ENCODE measurements around the gene EPHB1. TPM values are rescaled to one million over a fixed set of nuclear protein-coding genes. Genes with fewer than 3 reads are reported as not detected.

The EPHB1 gene
- total RNA-seq, 4 donors from 2014 or later = 0.08 to 1.1 (median 0.72) TPM

GRCh38 chr3:135191708-135192107, 396.6 kb downstream of the EPHB1 start:
- no peaks in the 10 kb centered on the region for H3K9me3 ChIP-seq
- no peak overlapping the region for H3K27ac ChIP-seq
- no peaks in the 10 kb centered on the region for H3K27me3 ChIP-seq
- intact Hi-C loops (cut with DNase I) = no loop called here
- no peak for TF ChIP-seq POLR2A (IDR thresholded peaks at IDR 0.05)
- TF ChIP-seq CTCF (IDR thresholded peaks at IDR 0.05) = no peak
- H3K36me3 ChIP-seq = no peaks in the 10 kb centered on the region
- WGBS, 2 donors = 42 to 56% methylated on average over 4 of the region's 4 CpGs
- no peak for DNase-seq
- H3K4me1 ChIP-seq = no peaks in the 10 kb centered on the region
- no peak overlapping the region for H3K4me3 ChIP-seq

- Histone ChIP-seq H3K27ac (no peak overlapping the region), H3K4me3 (no peak overlapping the region), H3K4me1 (no peaks in the 10 kb centered on the region), H3K36me3 (no peaks in the 10 kb centered on the region), H3K27me3 (no peaks in the 10 kb centered on the region), H3K9me3 (no peaks in the 10 kb centered on the region)
- WGBS, 2 donors = 33 to 35% methylated on average over 3 of the region's 3 CpGs
- intact Hi-C loops (cut with DNase I) = no loop called here
- TF ChIP-seq CTCF (IDR thresholded peaks at IDR 0.05) (no peak), POLR2A (IDR thresholded peaks at IDR 0.05) (no peak)
- DNase-seq = no peak
These were observed 397.9 kb downstream of the EPHB1 start for GRCh38 chr3:135192929-135193328.

GRCh38 chr3:135197246-135197645, 402.2 kb downstream of the EPHB1 start:
- H3K4me3 ChIP-seq = no peak overlapping the region
- H3K27me3 ChIP-seq = no peaks in the 10 kb centered on the region
- no peaks in the 10 kb centered on the region for H3K9me3 ChIP-seq
- 50 to 59% methylated on average over 3 of the region's 3 CpGs for WGBS, 2 donors
- intact Hi-C loops (cut with DNase I) = no loop called here
- no peak for TF ChIP-seq POLR2A (IDR thresholded peaks at IDR 0.05)
- no peak for TF ChIP-seq CTCF (IDR thresholded peaks at IDR 0.05)
- H3K36me3 ChIP-seq = no peaks in the 10 kb centered on the region
- no peaks in the 10 kb centered on the region for H3K4me1 ChIP-seq
- no peak overlapping the region for H3K27ac ChIP-seq
- no peak for DNase-seq

GRCh38 chr3:135197856-135198255, 402.8 kb downstream of the EPHB1 start:
- no peak for DNase-seq
- Histone ChIP-seq H3K27ac (no peak overlapping the region), H3K9me3 (no peaks in the 10 kb centered on the region), H3K4me3 (no peak overlapping the region), H3K4me1 (no peaks in the 10 kb centered on the region), H3K27me3 (no peaks in the 10 kb centered on the region), H3K36me3 (no peaks in the 10 kb centered on the region)
- WGBS, 2 donors = 71 to 76% methylated on average over 3 of the region's 3 CpGs
- intact Hi-C loops (cut with DNase I) = no loop called here
- TF ChIP-seq POLR2A (IDR thresholded peaks at IDR 0.05) = no peak
- no peak for TF ChIP-seq CTCF (IDR thresholded peaks at IDR 0.05)

- no peak for DNase-seq
- Histone ChIP-seq H3K36me3 (no peaks in the 10 kb centered on the region), H3K4me3 (no peak overlapping the region), H3K27ac (no peak overlapping the region), H3K9me3 (no peaks in the 10 kb centered on the region), H3K4me1 (no peaks in the 10 kb centered on the region), H3K27me3 (no peaks in the 10 kb centered on the region)
- 47 to 62% methylated on average over 2 of the region's 2 CpGs for WGBS, 2 donors
- intact Hi-C loops (cut with DNase I) = no loop called here
- no peak for TF ChIP-seq POLR2A (IDR thresholded peaks at IDR 0.05)
- no peak for TF ChIP-seq CTCF (IDR thresholded peaks at IDR 0.05)
These were observed 404.1 kb downstream of the EPHB1 start for GRCh38 chr3:135199137-135199536.

Measured in esophagus squamous epithelium (tissue), 5 donors.